CD14-positive monocyte (primary cell): ENCODE measurements around the gene ARHGAP15. TPM values are rescaled to one million over a fixed set of nuclear protein-coding genes. Genes with fewer than 3 reads are reported as not detected.
A peak's percentile ranks its signal among the peaks of the same experiment; 100 is the strongest.

Source experiments
- DNase-seq, 3 donors: peaks; one replicate each; pipeline ENCODE4 v3.0.0-alpha.2; 2011 to 2022
- H2AFZ ChIP-seq: 2 replicates; pipeline ENCODE4 v1.6.0; 2012; ENCODE audit warnings: mild to moderate bottlenecking, low read depth, low read length, inconsistent platforms; ENCODE audit not compliant: insufficient read depth, poor library complexity, severe bottlenecking
- H3K27ac ChIP-seq, 2 donors: 1 replicate in 1 of 2; 2 replicates in 1 of 2; pipeline ENCODE4 v1.5.1; 2012 to 2013; ENCODE audit warnings: low read length in 2 of 2, control low read depth in 1 of 2, inconsistent platforms in 1 of 2, low read depth in 1 of 2, mild to moderate bottlenecking in 1 of 2
- H3K27me3 ChIP-seq, 2 donors: one replicate each; pipeline versions ENCODE4 v1.6.0 to v1.6.1; 2011 to 2013; ENCODE audit warnings: low read length in 2 of 2; ENCODE audit not compliant: control insufficient read depth in 2 of 2, insufficient read depth in 2 of 2
- H3K36me3 ChIP-seq, 2 donors: replicated peaks in 1 of 2; 1 replicate in 1 of 2; 2 replicates in 1 of 2; pipeline versions ENCODE4 v1.5.1 to v1.6.1; 2012 to 2013; ENCODE audit warnings: low read length in 2 of 2, control low read depth in 1 of 2, inconsistent platforms in 1 of 2, mild to moderate bottlenecking in 1 of 2; ENCODE audit not compliant: insufficient read depth in 2 of 2, control insufficient read depth in 1 of 2
- H3K4me1 ChIP-seq, 2 donors: 1 replicate in 1 of 2; 2 replicates in 1 of 2; pipeline versions ENCODE4 v1.5.1 to v1.6.1; 2012 to 2013; ENCODE audit warnings: low read length in 2 of 2, control low read depth in 1 of 2, inconsistent platforms in 1 of 2, mild to moderate bottlenecking in 1 of 2, moderate library complexity in 1 of 2; ENCODE audit not compliant: insufficient read depth in 2 of 2, control insufficient read depth in 1 of 2
- H3K4me2 ChIP-seq: replicated peaks from 2 replicates; pipeline ENCODE3; 2012; ENCODE audit warnings: low read length, moderate library complexity, mild to moderate bottlenecking; ENCODE audit not compliant: poor library complexity, severe bottlenecking; ENCODE audit errors: extremely low read depth
- H3K4me3 ChIP-seq, 3 experiments: fragments of 200-600 bp in 1 of 3; sonication (generic) in 1 of 3; replicated peaks in 1 of 3; 1 replicate in 2 of 3; 2 replicates in 1 of 3; pipeline ENCODE4 v1.5.1; 2011 to 2013; ENCODE audit warnings: low read length in 3 of 3, mild to moderate bottlenecking in 3 of 3, control low read depth in 2 of 3, low read depth in 2 of 3, inconsistent platforms in 1 of 3, moderate library complexity in 1 of 3
- H3K79me2 ChIP-seq: 2 replicates; pipeline ENCODE4 v1.6.0; 2012; ENCODE audit warnings: mild to moderate bottlenecking, control low read depth, inconsistent platforms, low read length, moderate library complexity; ENCODE audit not compliant: insufficient read depth
- H3K9ac ChIP-seq: 2 replicates; pipeline ENCODE4 v1.6.0; 2017; ENCODE audit warnings: low read length, mild to moderate bottlenecking; ENCODE audit not compliant: insufficient read depth, poor library complexity, severe bottlenecking
- H3K9me3 ChIP-seq, 2 donors: replicated peaks in 1 of 2; 1 replicate in 1 of 2; 2 replicates in 1 of 2; pipeline versions ENCODE4 v1.5.1 to v1.6.1; 2012 to 2013; ENCODE audit warnings: low read length in 2 of 2, control low read depth in 1 of 2; ENCODE audit not compliant: control insufficient read depth in 1 of 2, insufficient read depth in 1 of 2
- H4K20me1 ChIP-seq: 2 replicates; pipeline ENCODE4 v1.6.0; 2012; ENCODE audit warnings: mild to moderate bottlenecking, low read length, control low read depth, moderate library complexity; ENCODE audit not compliant: insufficient read depth
- H3K27ac Mint-ChIP-seq, 7 donors: one replicate each; pipeline ENCODE4 v1.8.0; 2020; ENCODE audit warnings: mild to moderate bottlenecking in 7 of 7, mixed read lengths in 7 of 7, moderate library complexity in 6 of 7, inconsistent platforms in 2 of 7
- H3K27me3 Mint-ChIP-seq, 3 donors: one replicate each; pipeline ENCODE4 v1.8.0; 2021 to 2022; ENCODE audit warnings: low read depth in 3 of 3, mild to moderate bottlenecking in 3 of 3, mixed read lengths in 3 of 3, moderate library complexity in 3 of 3, inconsistent platforms in 1 of 3
- H3K36me3 Mint-ChIP-seq, 2 donors: one replicate each; pipeline ENCODE4 v1.8.0; 2020; ENCODE audit warnings: mixed read lengths in 2 of 2, inconsistent platforms in 1 of 2, mild to moderate bottlenecking in 1 of 2
- H3K4me1 Mint-ChIP-seq: one replicate; pipeline ENCODE4 v1.8.0; 2020; ENCODE audit warnings: mild to moderate bottlenecking, mixed read lengths
- H3K4me3 Mint-ChIP-seq, 2 donors: one replicate each; pipeline ENCODE4 v1.8.0; 2020; ENCODE audit warnings: mild to moderate bottlenecking in 2 of 2, mixed read lengths in 2 of 2, moderate library complexity in 1 of 2
- H3K9me3 Mint-ChIP-seq, 7 donors: one replicate each; pipeline ENCODE4 v1.8.0; 2020 to 2022; ENCODE audit warnings: mixed read lengths in 7 of 7, mild to moderate bottlenecking in 6 of 7, moderate library complexity in 6 of 7, inconsistent platforms in 2 of 7
- CTCF ChIP-seq: fragments of 200-600 bp; IDR thresholded peaks from one replicate; pipeline ENCODE4 v1.8.0; 2022; ENCODE audit warnings: antibody characterized with exemption, mild to moderate bottlenecking
- WGBS: methylation state at CpG from one replicate; pipeline ENCODE4 v1.1.5; 2013; ENCODE audit warnings: missing lambda C conversion rate; ENCODE audit not compliant: insufficient coverage; 5-methylcytosine and 5-hydroxymethylcytosine counted together
- intact Hi-C, 2 donors: fragments of 100-400 bp; cut with micrococcal nuclease; formaldehyde crosslinking; loops; one replicate each; pipeline versions ENCODE4 v1.15.0 to v1.15.1; 2023
- polyA plus RNA-seq, 3 donors: library from polyadenylated mRNA; depleted of rRNA in 1 of 3; unstranded in 2 of 3; stranded (reverse) in 1 of 3; fragments of 300-500 nt in 2 of 3; fragments of >200 nt in 1 of 3; fragmentation: Illumina TruSeq in 2 of 3; gene quantifications; 1 replicate in 2 of 3; 2 replicates in 1 of 3; pipeline ENCODE4 v1.2.3, GENCODE V29; 2012 to 2021

ARHGAP15 gene
- polyA plus RNA-seq, 3 donors, result 35.4 to 50.9 (median 50.7) TPM

- TF ChIP-seq CTCF, result no peak
- H3K4me1 Mint-ChIP-seq, result no peaks in the 10 kb centered on the region
- peaks cover 6 to 9% of the 10 kb centered on the region in 2 donors for H3K36me3 Mint-ChIP-seq
- no peaks in the 10 kb centered on the region for H3K36me3 ChIP-seq
- no peaks in the 10 kb centered on the region for H3K27me3 ChIP-seq
- intact Hi-C loops, result no loop called here
- peak overlapping the region in 1 of 7 donors; percentile 2 for H3K27ac Mint-ChIP-seq
- H4K20me1 ChIP-seq, result no peaks in the 10 kb centered on the region
- H3K9ac ChIP-seq, result no peak overlapping the region
- H3K27me3 Mint-ChIP-seq, result no peaks in the 10 kb centered on the region
- H2AFZ ChIP-seq, result no peak overlapping the region
- no peaks in the 10 kb centered on the region for H3K9me3 ChIP-seq
- H3K4me3 ChIP-seq, result no peak overlapping the region
- H3K79me2 ChIP-seq, result no peaks in the 10 kb centered on the region
- H3K9me3 Mint-ChIP-seq, result peaks cover 0 to 5% (median 0%) of the 10 kb centered on the region in 7 donors
- no peak overlapping the region for H3K4me3 Mint-ChIP-seq
- H3K4me2 ChIP-seq, result no peak overlapping the region
- no peaks in the 10 kb centered on the region for H3K4me1 ChIP-seq
- no CpG with 5 or more reads among the region's 3 CpGs for WGBS
- DNase-seq, result peak in 1 of 3 donors; percentile 24
- no peak overlapping the region for H3K27ac ChIP-seq
Measured at GRCh38 chr2:143410082-143410897, 281.1 kb downstream of the ARHGAP15 start.

- Mint-ChIP-seq H3K4me1 (peaks cover 2% of the 10 kb centered on the region), H3K27me3 (no peaks in the 10 kb centered on the region), H3K4me3 (no peak overlapping the region), H3K27ac (no peak overlapping the region), H3K36me3 (peaks cover 8 to 9% of the 10 kb centered on the region in 2 donors), H3K9me3 (peaks cover 0 to 5% (median 0%) of the 10 kb centered on the region in 7 donors)
- H3K9me3 ChIP-seq, result no peaks in the 10 kb centered on the region
- H3K79me2 ChIP-seq, result no peaks in the 10 kb centered on the region
- TF ChIP-seq CTCF, result no peak
- intact Hi-C loops, result no loop called here
- no peaks in the 10 kb centered on the region for H3K36me3 ChIP-seq
- H2AFZ ChIP-seq, result no peak overlapping the region
- DNase-seq, result no peak
- H3K4me1 ChIP-seq, result no peaks in the 10 kb centered on the region
- no peaks in the 10 kb centered on the region for H3K27me3 ChIP-seq
- H3K4me2 ChIP-seq, result no peak overlapping the region
- H3K9ac ChIP-seq, result no peak overlapping the region
- H3K4me3 ChIP-seq, result no peak overlapping the region
- 100% methylated on average over 1 of the region's 4 CpGs for WGBS
- H4K20me1 ChIP-seq, result peaks cover 8% of the 10 kb centered on the region
- H3K27ac ChIP-seq, result no peak overlapping the region
Measured at GRCh38 chr2:143415571-143415970, 286.4 kb downstream of the ARHGAP15 start.
